ENCODE results near the gene CLPSL2. TPM values are rescaled to one million over a fixed set of nuclear protein-coding genes. Genes with fewer than 3 reads are reported as not detected.

The CLPSL2 gene
- total and polyA plus RNA-seq, 12 donors: not detected

DNA sequence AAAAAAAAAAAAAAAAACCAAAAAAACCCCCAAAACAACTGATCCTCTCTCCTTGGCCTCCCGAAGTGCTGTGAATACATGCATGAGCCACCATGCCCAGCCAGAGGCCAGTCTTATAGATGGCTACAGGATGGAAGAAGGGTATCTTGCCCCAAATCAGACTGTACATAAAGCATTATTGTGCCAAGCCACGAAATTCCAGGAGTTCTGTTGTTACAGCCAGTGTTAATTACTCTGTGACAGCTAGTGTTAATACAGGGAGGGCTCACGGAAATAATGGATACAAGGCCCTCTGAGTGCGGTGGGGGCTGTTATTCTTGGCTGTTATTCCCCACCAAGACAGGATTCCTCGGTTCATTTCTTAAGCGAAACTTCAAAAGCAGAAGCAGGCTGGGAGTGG lies 1.4 kb upstream of the CLPSL2 start:
- TF ChIP-seq, protein P1, sequence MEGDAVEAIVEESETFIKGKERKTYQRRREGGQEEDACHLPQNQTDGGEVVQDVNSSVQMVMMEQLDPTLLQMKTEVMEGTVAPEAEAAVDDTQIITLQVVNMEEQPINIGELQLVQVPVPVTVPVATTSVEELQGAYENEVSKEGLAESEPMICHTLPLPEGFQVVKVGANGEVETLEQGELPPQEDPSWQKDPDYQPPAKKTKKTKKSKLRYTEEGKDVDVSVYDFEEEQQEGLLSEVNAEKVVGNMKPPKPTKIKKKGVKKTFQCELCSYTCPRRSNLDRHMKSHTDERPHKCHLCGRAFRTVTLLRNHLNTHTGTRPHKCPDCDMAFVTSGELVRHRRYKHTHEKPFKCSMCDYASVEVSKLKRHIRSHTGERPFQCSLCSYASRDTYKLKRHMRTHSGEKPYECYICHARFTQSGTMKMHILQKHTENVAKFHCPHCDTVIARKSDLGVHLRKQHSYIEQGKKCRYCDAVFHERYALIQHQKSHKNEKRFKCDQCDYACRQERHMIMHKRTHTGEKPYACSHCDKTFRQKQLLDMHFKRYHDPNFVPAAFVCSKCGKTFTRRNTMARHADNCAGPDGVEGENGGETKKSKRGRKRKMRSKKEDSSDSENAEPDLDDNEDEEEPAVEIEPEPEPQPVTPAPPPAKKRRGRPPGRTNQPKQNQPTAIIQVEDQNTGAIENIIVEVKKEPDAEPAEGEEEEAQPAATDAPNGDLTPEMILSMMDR (IDR thresholded peaks at IDR 0.05): no peak
- no peak for TF ChIP-seq POLR2A (IDR thresholded peaks at IDR 0.05)
- 66 to 83% (median 73%) methylated on average over 6 of the region's 6 CpGs for WGBS, 4 donors
- Histone ChIP-seq H3K36me3 (replicated peaks in 1 of 2) (no peaks in the 10 kb centered on the region), H3K27ac (no peak overlapping the region), H3K4me1 (replicated peaks in 1 of 2) (peaks cover 6 to 7% of the 10 kb centered on the region in 2 donors), H3K27me3 (peaks cover 12% of the 10 kb centered on the region), H3K9me3 (replicated peaks in 1 of 3) (no peaks in the 10 kb centered on the region), H3K4me3 (no peak overlapping the region)
- intact Hi-C loops (cut with DNase I): no loop called here
- DNase-seq: no peak

DNA sequence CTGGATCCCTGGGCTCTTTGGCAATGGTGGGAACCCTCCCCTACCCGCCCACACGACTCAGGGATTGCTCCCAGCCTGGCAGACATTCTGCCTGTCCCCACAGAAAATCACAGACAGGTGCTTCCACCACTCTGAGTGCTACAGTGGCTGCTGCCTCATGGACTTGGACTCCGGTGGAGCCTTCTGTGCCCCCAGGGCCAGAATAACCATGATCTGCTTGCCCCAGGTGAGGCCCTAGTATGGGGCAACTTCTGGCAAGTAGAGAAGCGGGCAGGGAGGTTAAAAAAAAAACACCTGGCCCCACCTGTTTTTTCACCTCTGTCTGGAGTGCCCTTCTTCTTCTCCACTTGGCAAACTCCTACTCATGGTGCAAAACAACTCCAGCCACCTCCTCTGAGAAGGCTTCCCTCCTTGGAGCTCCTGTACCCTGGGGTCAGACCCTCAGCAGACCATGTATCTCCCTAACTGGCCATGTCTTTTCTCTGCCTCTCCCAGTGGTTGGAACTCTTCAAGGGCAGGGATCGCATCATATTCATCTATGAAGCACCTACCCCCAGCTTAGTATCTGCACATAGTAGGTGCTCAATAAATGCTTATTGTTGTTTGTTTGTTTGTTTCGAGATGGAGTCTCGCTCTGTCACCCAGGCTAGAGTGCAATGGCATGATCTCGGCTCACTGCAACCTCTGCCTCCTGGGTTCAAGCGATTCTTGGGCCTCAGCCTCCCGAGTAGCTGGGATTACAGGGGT lies 1.1 kb downstream of the CLPSL2 start:
- H3K36me3 ChIP-seq (replicated peaks in 1 of 2): no peaks in the 10 kb centered on the region
- WGBS, 4 donors: 75 to 85% (median 76%) methylated on average over 7 to 10 of the region's 10 CpGs
- no peak for DNase-seq
- no peak for TF ChIP-seq POLR2A (IDR thresholded peaks at IDR 0.05)
- TF ChIP-seq, protein P1 (IDR thresholded peaks at IDR 0.05): no peak
- H3K27me3 ChIP-seq: peaks cover 12% of the 10 kb centered on the region
- H3K4me1 ChIP-seq (replicated peaks in 1 of 2): peaks cover 6 to 7% of the 10 kb centered on the region in 2 donors
- H3K9me3 ChIP-seq (replicated peaks in 1 of 3): no peaks in the 10 kb centered on the region
- no peak overlapping the region for H3K27ac ChIP-seq
- no peak overlapping the region for H3K4me3 ChIP-seq
- intact Hi-C loops (cut with DNase I): no loop called here

DNA sequence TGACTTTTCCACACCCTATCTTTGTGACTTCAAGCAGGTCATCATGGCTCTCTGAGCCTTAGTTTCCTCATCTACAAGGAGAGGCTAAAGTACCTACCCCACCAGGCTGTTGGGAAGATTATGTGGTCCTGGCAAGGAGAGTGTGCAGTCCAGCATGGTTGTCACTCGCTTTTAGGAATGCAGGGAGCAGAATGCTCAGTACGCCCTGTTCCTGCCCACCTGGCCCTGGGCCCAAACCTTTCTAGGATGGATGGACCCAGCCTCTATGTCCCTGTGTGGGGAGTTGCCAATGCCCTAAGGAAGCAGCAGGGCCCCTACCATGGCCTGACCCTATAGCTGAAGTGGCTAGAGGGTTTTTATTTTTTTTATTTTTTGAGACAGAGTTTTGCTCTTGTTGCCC lies 2.0 kb downstream of the CLPSL2 start:
- 85 to 94% (median 89%) methylated on average over 2 of the region's 2 CpGs for WGBS, 4 donors
- intact Hi-C loops (cut with DNase I): no loop called here
- DNase-seq: no peak
- H3K4me1 ChIP-seq (replicated peaks in 1 of 2): peaks cover 6 to 7% of the 10 kb centered on the region in 2 donors
- H3K27ac ChIP-seq: no peak overlapping the region
- H3K9me3 ChIP-seq (replicated peaks in 1 of 3): no peaks in the 10 kb centered on the region
- peaks cover 12% of the 10 kb centered on the region for H3K27me3 ChIP-seq
- no peak overlapping the region for H3K4me3 ChIP-seq
- H3K36me3 ChIP-seq (replicated peaks in 1 of 2): no peaks in the 10 kb centered on the region
- TF ChIP-seq, protein P1 (IDR thresholded peaks at IDR 0.05): no peak
- TF ChIP-seq POLR2A (IDR thresholded peaks at IDR 0.05): no peak

GRCh38 chr6:35780719-35781118 lies 4.3 kb downstream of the CLPSL2 start, which contains the start of gene CLPSL1:
TSS of gene CLPSL1 (plus strand) at chr6:35781019. CDS start at chr6:35781111, 92 bp downstream.
- Histone ChIP-seq H3K27me3 (peaks cover 9% of the 10 kb centered on the region), H3K9me3 (replicated peaks in 1 of 3) (no peaks in the 10 kb centered on the region), H3K4me1 (replicated peaks in 1 of 2) (peaks cover 6 to 7% of the 10 kb centered on the region in 2 donors), H3K4me3 (no peak within 1 kb of the TSS), H3K36me3 (replicated peaks in 1 of 2) (no peaks in the 10 kb centered on the region), H3K27ac (no peak within 1 kb of the TSS)
- intact Hi-C loops (cut with DNase I): no loop called here
- no peak for DNase-seq
- 82 to 88% (median 83%) methylated on average over 4 to 7 of the region's 7 CpGs for WGBS, 4 donors
- no peak for TF ChIP-seq POLR2A (IDR thresholded peaks at IDR 0.05)
- TF ChIP-seq, protein P1 (IDR thresholded peaks at IDR 0.05): no peak

Measured in adrenal gland (tissue), 12 donors.